ENCODE measurements around the gene DNAH1. TPM values are rescaled to one million over a fixed set of nuclear protein-coding genes. Genes with fewer than 3 reads are reported as not detected.

The DNAH1 gene
- total and polyA plus RNA-seq, 2 of the 13 experiments (the other 11 are each of a cell fraction or from before 2014, with no cell fraction given): 0.64 to 3.5 TPM

DNA sequence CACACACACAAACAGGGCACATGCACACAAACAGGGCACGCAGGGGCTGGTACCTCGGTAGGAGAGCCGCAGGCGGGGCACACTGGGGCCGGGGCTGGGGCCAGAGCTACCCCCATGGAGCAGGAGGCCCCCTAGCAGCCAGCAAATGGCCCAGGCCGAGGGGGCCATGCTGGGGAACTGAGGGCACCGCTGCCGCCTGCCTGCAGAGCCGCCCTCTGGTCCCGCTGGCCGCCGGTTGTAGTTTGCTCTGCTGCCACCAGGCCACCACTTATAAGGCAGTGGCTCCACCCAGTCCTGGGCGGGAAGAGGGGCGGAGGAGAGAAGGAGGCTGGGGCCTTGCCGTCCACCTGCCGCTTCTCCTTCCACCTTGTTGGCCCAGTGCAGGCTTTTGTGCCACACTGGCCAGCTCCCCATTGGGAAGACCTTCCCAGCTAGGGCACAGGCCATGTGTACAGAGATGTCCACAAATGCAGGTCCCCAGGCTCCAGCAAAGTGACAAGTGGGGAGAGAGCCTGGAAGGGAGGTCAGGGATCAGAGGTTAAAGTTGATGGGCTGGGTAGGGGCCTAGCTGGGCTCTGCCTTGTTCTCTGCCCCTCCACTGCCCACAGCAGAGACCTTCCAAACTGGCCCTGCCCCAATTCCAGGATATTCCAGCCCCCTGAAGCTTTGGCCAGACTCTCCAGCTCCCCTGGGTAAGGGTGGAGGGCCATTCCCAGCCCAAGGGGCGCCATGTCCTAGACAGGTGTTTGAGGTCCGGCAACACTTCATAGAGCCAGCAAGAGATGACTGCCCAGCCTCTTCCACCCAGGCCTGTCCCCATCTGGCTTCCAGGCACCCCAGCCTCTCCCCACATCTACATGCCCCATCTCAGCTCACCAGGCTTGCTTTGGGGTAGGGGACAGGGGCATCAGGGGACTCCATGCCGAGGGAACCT lies 129.0 kb downstream of the DNAH1 start, which contains the start of gene SEMA3G (continued):
- TF ChIP-seq, protein P1, sequence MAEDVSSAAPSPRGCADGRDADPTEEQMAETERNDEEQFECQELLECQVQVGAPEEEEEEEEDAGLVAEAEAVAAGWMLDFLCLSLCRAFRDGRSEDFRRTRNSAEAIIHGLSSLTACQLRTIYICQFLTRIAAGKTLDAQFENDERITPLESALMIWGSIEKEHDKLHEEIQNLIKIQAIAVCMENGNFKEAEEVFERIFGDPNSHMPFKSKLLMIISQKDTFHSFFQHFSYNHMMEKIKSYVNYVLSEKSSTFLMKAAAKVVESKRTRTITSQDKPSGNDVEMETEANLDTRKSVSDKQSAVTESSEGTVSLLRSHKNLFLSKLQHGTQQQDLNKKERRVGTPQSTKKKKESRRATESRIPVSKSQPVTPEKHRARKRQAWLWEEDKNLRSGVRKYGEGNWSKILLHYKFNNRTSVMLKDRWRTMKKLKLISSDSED (CRISPR knock-in tag; IDR thresholded peaks at IDR 0.05): no peak
- TF ChIP-seq ARNTL (CRISPR knock-in tag; IDR thresholded peaks at IDR 0.05) (peak; percentile 70), MTERF4 (CRISPR knock-in tag; IDR thresholded peaks at IDR 0.05) (no peak), YEATS2 (CRISPR knock-in tag; IDR thresholded peaks at IDR 0.05; ENCODE audit: borderline replicate concordance) (peak; percentile 28; the same call in 1 of the 2 replicates), ZSCAN21 (CRISPR knock-in tag; IDR thresholded peaks at IDR 0.05; ENCODE audit: borderline replicate concordance) (peak; percentile 51; the same call in 1 of the 2 replicates), DBP (CRISPR knock-in tag; IDR thresholded peaks at IDR 0.05; ENCODE audit: not compliant biosample characterization) (no peak), CBX5 (CRISPR knock-in tag; IDR thresholded peaks at IDR 0.05; ENCODE audit: borderline replicate concordance) (0 out of 2 replicates have a peak, but pooled peaks have one; percentile 25), MEF2D (CRISPR knock-in tag; IDR thresholded peaks at IDR 0.05) (peak; percentile 68; the same call in 1 of the 2 replicates), ELK4 (CRISPR knock-in tag; IDR thresholded peaks at IDR 0.05; ENCODE audit: borderline replicate concordance) (no peak), ZNF350 (CRISPR knock-in tag; IDR thresholded peaks at IDR 0.05; ENCODE audit: borderline replicate concordance, low read depth) (peak; percentile 70; the same call in 1 of the 2 replicates), ZNF768 (CRISPR knock-in tag; IDR thresholded peaks at IDR 0.05) (peak; percentile 59; the same call in 1 of the 2 replicates), CREBL2 (CRISPR knock-in tag; IDR thresholded peaks at IDR 0.05; ENCODE audit: borderline replicate concordance) (no peak), ZNF644 (CRISPR knock-in tag; IDR thresholded peaks at IDR 0.05; ENCODE audit: low read depth) (0 out of 2 replicates have a peak, but pooled peaks have one; percentile 43), SRF (IDR thresholded peaks at IDR 0.05; ENCODE audit: low read depth, low read length) (peak; percentile 84), MEIS1 (CRISPR knock-in tag; IDR thresholded peaks at IDR 0.05; ENCODE audit: borderline replicate concordance) (0 out of 2 replicates have a peak, but pooled peaks have one; percentile 35), ZNF777 (CRISPR knock-in tag; IDR thresholded peaks at IDR 0.05) (no peak), XRCC5 (optimal IDR thresholded peaks at IDR 0.05; ENCODE audit: low read length) (peak; percentile 67), ZBTB21 (CRISPR knock-in tag; IDR thresholded peaks at IDR 0.05) (0 out of 2 replicates have a peak, but pooled peaks have one; percentile 20), HOXA3 (CRISPR knock-in tag; IDR thresholded peaks at IDR 0.05) (peak; percentile 45; the same call in 1 of the 2 replicates), GATAD2A (CRISPR knock-in tag; IDR thresholded peaks at IDR 0.05) (peak; percentile 31; the same call in 1 of the 2 replicates)
- TF ChIP-seq, protein P2, sequence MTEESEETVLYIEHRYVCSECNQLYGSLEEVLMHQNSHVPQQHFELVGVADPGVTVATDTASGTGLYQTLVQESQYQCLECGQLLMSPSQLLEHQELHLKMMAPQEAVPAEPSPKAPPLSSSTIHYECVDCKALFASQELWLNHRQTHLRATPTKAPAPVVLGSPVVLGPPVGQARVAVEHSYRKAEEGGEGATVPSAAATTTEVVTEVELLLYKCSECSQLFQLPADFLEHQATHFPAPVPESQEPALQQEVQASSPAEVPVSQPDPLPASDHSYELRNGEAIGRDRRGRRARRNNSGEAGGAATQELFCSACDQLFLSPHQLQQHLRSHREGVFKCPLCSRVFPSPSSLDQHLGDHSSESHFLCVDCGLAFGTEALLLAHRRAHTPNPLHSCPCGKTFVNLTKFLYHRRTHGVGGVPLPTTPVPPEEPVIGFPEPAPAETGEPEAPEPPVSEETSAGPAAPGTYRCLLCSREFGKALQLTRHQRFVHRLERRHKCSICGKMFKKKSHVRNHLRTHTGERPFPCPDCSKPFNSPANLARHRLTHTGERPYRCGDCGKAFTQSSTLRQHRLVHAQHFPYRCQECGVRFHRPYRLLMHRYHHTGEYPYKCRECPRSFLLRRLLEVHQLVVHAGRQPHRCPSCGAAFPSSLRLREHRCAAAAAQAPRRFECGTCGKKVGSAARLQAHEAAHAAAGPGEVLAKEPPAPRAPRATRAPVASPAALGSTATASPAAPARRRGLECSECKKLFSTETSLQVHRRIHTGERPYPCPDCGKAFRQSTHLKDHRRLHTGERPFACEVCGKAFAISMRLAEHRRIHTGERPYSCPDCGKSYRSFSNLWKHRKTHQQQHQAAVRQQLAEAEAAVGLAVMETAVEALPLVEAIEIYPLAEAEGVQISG (CRISPR knock-in tag; IDR thresholded peaks at IDR 0.05): 0 out of 2 replicates have a peak, but pooled peaks have one; percentile 35
